ENCODE measurements around the gene LAMP1. TPM values are rescaled to one million over a fixed set of nuclear protein-coding genes. Genes with fewer than 3 reads are reported as not detected.
A peak's percentile ranks its signal among the peaks of the same experiment; 100 is the strongest.
"Not testable (repeated sequence)": the region's sequence is repeated elsewhere in the genome, so short reads cannot be mapped to it uniquely, and the experiment has no call there.

LAMP1 gene
- total RNA-seq, 2 donors from 2014 or later = 203 to 216 TPM

GRCh38 chr13:113322043-113322461 lies 25.0 kb downstream of the LAMP1 start:
- ATAC-seq (no peak), DNase-seq (no peak)
- intact Hi-C loops (cut with DNase I, micrococcal nuclease) = no loop called here

GRCh38 chr13:113322890-113323651 lies 26.0 kb downstream of the LAMP1 start:
- no peak for ATAC-seq

GRCh38 chr13:113323869-113324268 lies 26.8 kb downstream of the LAMP1 start:
- intact Hi-C loops (cut with DNase I, micrococcal nuclease) = no loop called here

More at GRCh38 chr13:113322890-113323651, 26.0 kb downstream of the LAMP1 start:
- no peak for DNase-seq
- intact Hi-C loops (cut with DNase I, micrococcal nuclease) = no loop called here

GRCh38 chr13:113324398-113324797 lies 27.4 kb downstream of the LAMP1 start:
- DNase-seq = no peak
- no peak for ATAC-seq
- intact Hi-C loops (cut with DNase I, micrococcal nuclease) = no loop called here

More at GRCh38 chr13:113323869-113324268, 26.8 kb downstream of the LAMP1 start:
- DNase-seq (no peak), ATAC-seq (no peak)

GRCh38 chr13:113325779-113326178 lies 28.7 kb downstream of the LAMP1 start:
- intact Hi-C loops (cut with DNase I, micrococcal nuclease) = no loop called here
- no peak for ATAC-seq

GRCh38 chr13:113327391-113327765 lies 30.3 kb downstream of the LAMP1 start:
- ATAC-seq = peak; percentile 2
- intact Hi-C loops (cut with DNase I, micrococcal nuclease) = no loop called here
- no peak for DNase-seq

More at GRCh38 chr13:113325779-113326178, 28.7 kb downstream of the LAMP1 start:
- DNase-seq = no peak

- intact Hi-C loops (cut with DNase I, micrococcal nuclease) = no loop called here
- ATAC-seq (peak; percentile 3), DNase-seq (no peak)
Measured at GRCh38 chr13:113327766-113328471, 30.9 kb downstream of the LAMP1 start.

- intact Hi-C loops (cut with DNase I, micrococcal nuclease) = no loop called here
- ATAC-seq = no peak
- DNase-seq = no peak
Measured at GRCh38 chr13:113328851-113329250, 31.8 kb downstream of the LAMP1 start.

- ATAC-seq (no peak), DNase-seq (no peak)
- intact Hi-C loops (cut with DNase I, micrococcal nuclease) = no loop called here
Measured at GRCh38 chr13:113329656-113330312, 32.7 kb downstream of the LAMP1 start.

- ATAC-seq (peak; percentile 11), DNase-seq (no peak)
- intact Hi-C loops (cut with DNase I, micrococcal nuclease) = no loop called here
Measured at GRCh38 chr13:113332615-113333014, 35.6 kb downstream of the LAMP1 start.

- ATAC-seq = peak; percentile 4
- intact Hi-C loops (cut with DNase I, micrococcal nuclease) = no loop called here
- no peak for DNase-seq
Measured at GRCh38 chr13:113333076-113333475, 36.0 kb downstream of the LAMP1 start.

GRCh38 chr13:113337556-113337955 lies 40.5 kb downstream of the LAMP1 start:
- intact Hi-C loops (cut with DNase I, micrococcal nuclease) = no loop called here
- DNase-seq (no peak), ATAC-seq (peak; percentile 17)

GRCh38 chr13:113337976-113338375 lies 40.9 kb downstream of the LAMP1 start:
- ATAC-seq = no peak
- intact Hi-C loops (cut with DNase I, micrococcal nuclease) = no loop called here
- DNase-seq = no peak

GRCh38 chr13:113338451-113338850 lies 41.4 kb downstream of the LAMP1 start:
- intact Hi-C loops (cut with DNase I, micrococcal nuclease) = no loop called here
- DNase-seq = no peak
- ATAC-seq = no peak

GRCh38 chr13:113342820-113343691 lies 46.0 kb downstream of the LAMP1 start:
- ATAC-seq (peak; percentile 21), DNase-seq (no peak)

GRCh38 chr13:113343692-113343968 lies 46.6 kb downstream of the LAMP1 start:
- ATAC-seq = no peak
- intact Hi-C loops (cut with DNase I, micrococcal nuclease) = no loop called here
- no peak for DNase-seq

More at GRCh38 chr13:113342820-113343691, 46.0 kb downstream of the LAMP1 start:
- intact Hi-C loops (cut with DNase I, micrococcal nuclease) = no loop called here

GRCh38 chr13:113345486-113345885 lies 48.4 kb downstream of the LAMP1 start:
- DNase-seq = no peak
- ATAC-seq = no peak
- intact Hi-C loops (cut with DNase I, micrococcal nuclease) = no loop called here

GRCh38 chr13:113347736-113348225 lies 50.7 kb downstream of the LAMP1 start:
- intact Hi-C loops (cut with DNase I, micrococcal nuclease); DNase-seq; ATAC-seq: not testable (repeated sequence)

GRCh38 chr13:113348591-113348990 lies 51.6 kb downstream of the LAMP1 start:
- intact Hi-C loops (cut with DNase I, micrococcal nuclease) = no loop called here
- ATAC-seq (no peak), DNase-seq (no peak)

Measured in left colon (tissue), 2 donors.